Keratinocyte (primary cell): Measurements from ENCODE around the gene RNF149. TPM values are rescaled to one million over a fixed set of nuclear protein-coding genes. Genes with fewer than 3 reads are reported as not detected.

Experiments used
- DNase-seq: peaks from one replicate; pipeline ENCODE4 v3.0.0-alpha.2; 2011; ENCODE audit warnings: low read depth, missing footprints, low spot score
- FAIRE-seq: peaks from 2 replicates; lab custom pipeline; 2011; peaks lifted over from hg19 to GRCh38; lab: Jason Lieb, UNC
- H2AFZ ChIP-seq: 2 replicates; pipeline ENCODE4 v1.6.0; 2012; ENCODE audit warnings: low read length, control low read depth, inconsistent platforms; ENCODE audit not compliant: control insufficient read depth
- H3K27ac ChIP-seq: 2 replicates; pipeline ENCODE4 v1.5.1; 2011; ENCODE audit warnings: low read length; ENCODE audit not compliant: control insufficient read depth, insufficient read depth
- H3K27me3 ChIP-seq: 3 replicates; pipeline ENCODE4 v1.6.0; 2011; ENCODE audit warnings: low read length; ENCODE audit not compliant: control insufficient read depth, insufficient read depth; ENCODE audit errors: extremely low read depth
- H3K36me3 ChIP-seq, 2 experiments: 2 replicates in 1 of 2; 3 replicates in 1 of 2; pipeline ENCODE4 v1.5.1; 2011; ENCODE audit warnings: low read length in 2 of 2, mild to moderate bottlenecking in 1 of 2; ENCODE audit not compliant: control insufficient read depth in 2 of 2, insufficient read depth in 2 of 2; ENCODE audit errors: extremely low read depth in 1 of 2
- H3K4me1 ChIP-seq: 3 replicates; pipeline ENCODE4 v1.5.1; 2011; ENCODE audit warnings: low read length; ENCODE audit not compliant: control insufficient read depth, insufficient read depth; ENCODE audit errors: extremely low read depth
- H3K4me2 ChIP-seq: 3 replicates; pipeline ENCODE4 v1.6.0; 2011; ENCODE audit warnings: low read depth, low read length; ENCODE audit not compliant: control insufficient read depth, insufficient read depth; ENCODE audit errors: extremely low read depth
- H3K4me3 ChIP-seq, 3 experiments: fragments of 200-600 bp in 1 of 3; sonication (generic) in 1 of 3; 2 replicates in 2 of 3; 3 replicates in 1 of 3; pipeline ENCODE4 v1.5.1; 2011 to 2016; ENCODE audit warnings: low read length in 3 of 3, mild to moderate bottlenecking in 3 of 3, control low read depth in 2 of 3, inconsistent platforms in 1 of 3, low read depth in 1 of 3, mixed read lengths in 1 of 3, mixed run types in 1 of 3, moderate library complexity in 1 of 3; ENCODE audit not compliant: control insufficient read depth in 2 of 3, insufficient read depth in 2 of 3; ENCODE audit errors: extremely low read depth in 1 of 3
- H3K79me2 ChIP-seq: 2 replicates; pipeline ENCODE4 v1.6.0; 2012; ENCODE audit warnings: low read length; ENCODE audit not compliant: control insufficient read depth, insufficient read depth
- H3K9ac ChIP-seq: 3 replicates; pipeline ENCODE4 v1.6.0; 2011; ENCODE audit warnings: low read length; ENCODE audit not compliant: control insufficient read depth, insufficient read depth; ENCODE audit errors: extremely low read depth
- H3K9me1 ChIP-seq: 3 replicates; pipeline ENCODE4 v1.6.0; 2011; ENCODE audit warnings: low read length; ENCODE audit not compliant: control insufficient read depth, insufficient read depth; ENCODE audit errors: extremely low read depth
- H3K9me3 ChIP-seq: 2 replicates; pipeline ENCODE4 v1.5.1; 2012; ENCODE audit warnings: low read depth, low read length; ENCODE audit not compliant: control insufficient read depth
- H4K20me1 ChIP-seq: 3 replicates; pipeline ENCODE4 v1.6.0; 2011; ENCODE audit warnings: low read length; ENCODE audit not compliant: control insufficient read depth, insufficient read depth; ENCODE audit errors: extremely low read depth
- CTCF ChIP-seq, 3 experiments: IDR thresholded peaks in 1 of 3; conservative IDR thresholded peaks in 1 of 3; optimal IDR thresholded peaks in 1 of 3; 2 replicates in 2 of 3; 3 replicates in 1 of 3; pipeline versions ENCODE3 to v1.5.1; 2011; ENCODE audit warnings: low read length in 3 of 3, mild to moderate bottlenecking in 3 of 3, moderate library complexity in 2 of 3, control low read depth in 1 of 3, inconsistent platforms in 1 of 3; ENCODE audit not compliant: insufficient read depth in 2 of 3; ENCODE audit errors: extremely low read depth in 1 of 3
- EZH2 ChIP-seq: IDR thresholded peaks from one replicate; pipeline ENCODE4 v1.6.1; 2012; ENCODE audit warnings: inconsistent platforms, mild to moderate bottlenecking, low read length, moderate library complexity
- dilution Hi-C: fragments of 300-500 bp; cut with MboI; formaldehyde crosslinking; loops from one replicate; pipeline ENCODE4 v1.7.0; 2020; ENCODE audit warnings: low sequenced_read_pairs; ENCODE audit not compliant: extremely low pct_ligation_motif_present
- polyA plus RNA-seq, 5 experiments: library from polyadenylated mRNA; depleted of rRNA in 3 of 5; stranded (reverse) in 3 of 5; stranded (forward) in 1 of 5; unstranded in 1 of 5; fragments of >200 nt; gene quantifications; 1 replicate in 1 of 5; 2 replicates in 3 of 5; 3 replicates in 1 of 5; pipeline versions ENCODE4 v1.2.1 to v1.2.3, GENCODE V29; 2011 to 2012; ENCODE audit warnings: missing spikeins in 2 of 5, low read depth in 1 of 5, low replicate concordance in 1 of 5

Gene RNF149
- polyA plus RNA-seq, 1 donor (not counting 4 experiments of a cell fraction or from before 2014, with no cell fraction given), result 68.0 TPM

GRCh38 chr2:101272045-101272784 lies 36.3 kb downstream of the RNF149 start:
- no peak overlapping the region for H3K4me2 ChIP-seq

GRCh38 chr2:101270700-101271259 lies 37.7 kb downstream of the RNF149 start:
- H3K79me2 ChIP-seq, result no peaks in the 10 kb centered on the region
- dilution Hi-C loops, result no loop called here
- H3K9me1 ChIP-seq, result no peaks in the 10 kb centered on the region
- H3K4me3 ChIP-seq, result no peak overlapping the region
- no peaks in the 10 kb centered on the region for H3K9me3 ChIP-seq
- DNase-seq, result no peak
- no peak overlapping the region for H3K4me2 ChIP-seq
- H3K4me1 ChIP-seq, result no peaks in the 10 kb centered on the region
- no peak for FAIRE-seq
- no peak overlapping the region for H2AFZ ChIP-seq
- H4K20me1 ChIP-seq, result no peaks in the 10 kb centered on the region
- TF ChIP-seq EZH2 (no peak), CTCF (optimal IDR thresholded peaks at IDR 0.05 in 1 of 3, IDR thresholded peaks at IDR 0.05 in 1 of 3, conservative IDR thresholded peaks at IDR 0.05 in 1 of 3; ENCODE audit: extremely low read depth in 1 of 3, insufficient read depth in 2 of 3, low read length in 3 of 3) (no peak)
- H3K27ac ChIP-seq, result no peak overlapping the region
- no peak overlapping the region for H3K9ac ChIP-seq
- peaks cover 17 to 55% of the 10 kb centered on the region in 2 experiments for H3K36me3 ChIP-seq
- H3K27me3 ChIP-seq, result no peaks in the 10 kb centered on the region

More at GRCh38 chr2:101272045-101272784, 36.3 kb downstream of the RNF149 start:
- dilution Hi-C loops, result no loop called here
- FAIRE-seq (no peak), DNase-seq (no peak)
- no peak overlapping the region for H3K9ac ChIP-seq
- no peak overlapping the region for H3K4me3 ChIP-seq
- H3K9me3 ChIP-seq, result no peaks in the 10 kb centered on the region
- no peak overlapping the region for H3K27ac ChIP-seq
- H3K79me2 ChIP-seq, result no peaks in the 10 kb centered on the region
- H3K4me1 ChIP-seq, result no peaks in the 10 kb centered on the region
- no peaks in the 10 kb centered on the region for H4K20me1 ChIP-seq
- H2AFZ ChIP-seq, result no peak overlapping the region
- no peak for TF ChIP-seq EZH2
- no peak for TF ChIP-seq CTCF (optimal IDR thresholded peaks at IDR 0.05 in 1 of 3, IDR thresholded peaks at IDR 0.05 in 1 of 3, conservative IDR thresholded peaks at IDR 0.05 in 1 of 3; ENCODE audit: extremely low read depth in 1 of 3, insufficient read depth in 2 of 3, low read length in 3 of 3)
- no peaks in the 10 kb centered on the region for H3K27me3 ChIP-seq
- H3K9me1 ChIP-seq, result no peaks in the 10 kb centered on the region
- H3K36me3 ChIP-seq, result peaks cover 14 to 61% of the 10 kb centered on the region in 2 experiments
